Stomach (tissue), 9 donors: Measurements from ENCODE around the gene HS6ST2. TPM values are rescaled to one million over a fixed set of nuclear protein-coding genes. Genes with fewer than 3 reads are reported as not detected.

Source experiments
- DNase-seq, 2 donors: peaks; one replicate each; pipeline versions ENCODE4 v3.0.0 to v3.0.0-alpha.2; 2013 to 2019
- H3K27ac ChIP-seq, 5 donors: fragments of 200-600 bp in 4 of 5; sonication (generic) in 4 of 5; one replicate each; pipeline ENCODE4 v1.5.1; 2013 to 2019; ENCODE audit warnings: mild to moderate bottlenecking in 1 of 5, moderate library complexity in 1 of 5
- H3K27me3 ChIP-seq, 3 donors: fragments of 200-600 bp; sonication (generic); one replicate each; pipeline ENCODE4 v1.5.1; 2017 to 2019; ENCODE audit warnings: mixed run types in 1 of 3
- H3K36me3 ChIP-seq, 4 donors: fragments of 200-600 bp; sonication (generic); 1 replicate in 3 of 4; 2 replicates in 1 of 4; pipeline ENCODE4 v1.5.1; 2016 to 2019
- H3K4me1 ChIP-seq, 4 donors: fragments of 200-600 bp; sonication (generic); one replicate each; pipeline ENCODE4 v1.5.1; 2016 to 2019
- H3K4me3 ChIP-seq, 4 donors: fragments of 200-600 bp; sonication (generic) in 3 of 4; one replicate each; pipeline ENCODE4 v1.5.1; 2016 to 2019; ENCODE audit warnings: mild to moderate bottlenecking in 1 of 4
- H3K9me3 ChIP-seq, 4 donors: fragments of 200-600 bp; sonication (generic); one replicate each; pipeline ENCODE4 v1.5.1; 2016 to 2019
- EP300 ChIP-seq: sonication (generic); formaldehyde crosslinking; IDR thresholded peaks from one replicate; pipeline ENCODE4 v1.6.1; 2017; ENCODE audit warnings: antibody characterized with exemption
- POLR2A ChIP-seq, 4 donors: fragments of 450-650 bp; IDR thresholded peaks; one replicate each; pipeline ENCODE4 v1.6.1; 2016; ENCODE audit warnings: antibody characterized with exemption in 4 of 4, control low read depth in 2 of 4, mild to moderate bottlenecking in 1 of 4, moderate library complexity in 1 of 4
- POLR2AphosphoS5 ChIP-seq, 3 donors: sonication (generic); formaldehyde crosslinking; IDR thresholded peaks; one replicate each; pipeline ENCODE4 v1.6.1; 2016; ENCODE audit warnings: antibody characterized with exemption in 3 of 3
- WGBS, 5 donors: extraction: QIAGEN DNeasy Blood & Tissue Kit in 3 of 5; methylation state at CpG; one replicate each; pipeline versions ENCODE4 v1.1.5 to v1.1.7; 2013 to 2018; 5-methylcytosine and 5-hydroxymethylcytosine counted together
- intact Hi-C: fragments of 100-400 bp; cut with DNase I; formaldehyde crosslinking; loops from one replicate; pipeline ENCODE4 v1.15.1; 2023; ENCODE audit warnings: low total_unique reads
- polyA plus RNA-seq, 3 donors: library from polyadenylated mRNA; stranded (reverse); fragments of 200-250 nt; gene quantifications; one replicate each; pipeline ENCODE4 v1.2.3, GENCODE V29; 2013
- total RNA-seq, 5 donors: library from RNA; depleted of rRNA; stranded (reverse); fragments of >200 nt; gene quantifications; one replicate each; pipeline versions ENCODE4 v1.1.0 to v1.2.3, GENCODE V29; 2014 to 2016
- TF ChIP-seq, protein P1 (sequence below), 7 experiments: fragments of 450-650 bp in 4 of 7; fragments of 200-600 bp in 3 of 7; sonication (generic) in 3 of 7; IDR thresholded peaks; one replicate each; pipeline ENCODE4 v1.5.1; 2016 to 2019; ENCODE audit warnings: antibody characterized with exemption in 7 of 7, control low read depth in 2 of 7, mild to moderate bottlenecking in 1 of 7
- donor health status: healthy with polysubstance abuse.
- donor health status: Bipolar disorder and iron deficiency.
- donor health status: healthy.

Gene HS6ST2
- total and polyA plus RNA-seq, 8 donors = 0.25 to 4.0 (median 0.89) TPM; not detected in 1

DNA sequence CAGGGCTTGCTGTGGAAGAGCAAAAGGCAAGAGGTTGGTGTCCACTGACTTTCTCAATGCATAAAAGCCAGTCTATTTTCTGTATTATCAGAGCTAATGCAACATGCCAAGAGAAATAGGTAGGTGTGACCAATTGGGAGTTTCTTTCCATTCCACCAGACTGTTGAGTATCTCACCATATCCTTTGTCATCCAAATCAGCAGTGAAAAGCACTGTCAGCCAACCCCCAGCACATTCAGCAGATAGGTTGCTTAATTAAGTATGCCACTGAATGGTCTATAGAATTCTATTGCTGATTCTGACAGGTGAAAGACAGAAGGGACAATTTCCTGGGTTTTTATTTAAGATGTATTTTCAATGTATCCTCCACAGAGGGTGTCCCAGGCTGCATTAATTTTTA, 139.8 kb downstream of the HS6ST2 start:
- H3K27me3 ChIP-seq = peaks cover 0 to 4% (median 0%) of the 10 kb centered on the region in 3 donors
- no peaks in the 10 kb centered on the region for H3K4me1 ChIP-seq
- TF ChIP-seq POLR2A (IDR thresholded peaks at IDR 0.05) = no peak
- TF ChIP-seq EP300 = no peak
- TF ChIP-seq POLR2AphosphoS5 (IDR thresholded peaks at IDR 0.05) = no peak
- no peaks in the 10 kb centered on the region for H3K9me3 ChIP-seq
- no peak for DNase-seq
- H3K27ac ChIP-seq = no peak overlapping the region
- no peaks in the 10 kb centered on the region for H3K36me3 ChIP-seq
- no peak overlapping the region for H3K4me3 ChIP-seq
- intact Hi-C loops = no loop called here

GRCh38 chrX:132815643-132816042, 142.8 kb downstream of the HS6ST2 start:
- intact Hi-C loops = no loop called here

DNA sequence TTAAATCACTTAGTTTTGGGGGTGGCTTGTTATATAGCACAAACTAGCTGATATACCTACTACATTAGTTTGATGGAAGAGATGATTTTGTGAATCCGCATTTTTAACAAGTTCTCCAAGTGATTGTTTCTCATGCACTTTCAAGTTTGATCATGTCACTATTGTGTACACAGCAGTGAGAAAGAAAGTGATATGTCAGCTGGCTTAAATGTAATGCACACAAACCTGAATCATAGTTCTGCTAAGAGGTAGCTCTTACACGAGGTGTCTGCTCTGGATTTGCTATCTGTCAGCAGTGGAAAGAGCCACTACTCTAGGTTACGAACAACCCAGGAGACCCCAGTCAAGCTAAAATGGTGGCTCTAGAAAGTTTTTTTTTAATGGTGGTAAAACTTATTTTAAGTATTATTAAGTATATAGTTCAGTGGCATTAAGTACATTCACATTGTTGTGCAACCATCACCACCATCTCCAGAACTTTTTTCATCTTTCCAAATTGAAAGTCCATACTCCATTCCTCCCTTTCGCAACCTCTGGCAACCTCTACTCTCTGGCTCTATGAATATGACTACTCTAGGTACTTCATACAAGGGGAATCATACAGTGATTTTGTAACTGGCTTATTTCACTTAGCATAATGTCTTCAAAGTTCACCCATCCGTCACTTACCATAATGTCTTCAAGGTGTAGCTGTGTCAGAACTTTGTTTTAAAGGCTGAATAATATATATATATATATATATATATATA, 147.3 kb downstream of the HS6ST2 start:
- 75 to 85% (median 81%) methylated on average over 5 of the region's 5 CpGs for WGBS, 5 donors
- TF ChIP-seq POLR2AphosphoS5 (IDR thresholded peaks at IDR 0.05) = no peak
- no peak for TF ChIP-seq EP300
- TF ChIP-seq POLR2A (IDR thresholded peaks at IDR 0.05) = no peak
- TF ChIP-seq, protein P1, sequence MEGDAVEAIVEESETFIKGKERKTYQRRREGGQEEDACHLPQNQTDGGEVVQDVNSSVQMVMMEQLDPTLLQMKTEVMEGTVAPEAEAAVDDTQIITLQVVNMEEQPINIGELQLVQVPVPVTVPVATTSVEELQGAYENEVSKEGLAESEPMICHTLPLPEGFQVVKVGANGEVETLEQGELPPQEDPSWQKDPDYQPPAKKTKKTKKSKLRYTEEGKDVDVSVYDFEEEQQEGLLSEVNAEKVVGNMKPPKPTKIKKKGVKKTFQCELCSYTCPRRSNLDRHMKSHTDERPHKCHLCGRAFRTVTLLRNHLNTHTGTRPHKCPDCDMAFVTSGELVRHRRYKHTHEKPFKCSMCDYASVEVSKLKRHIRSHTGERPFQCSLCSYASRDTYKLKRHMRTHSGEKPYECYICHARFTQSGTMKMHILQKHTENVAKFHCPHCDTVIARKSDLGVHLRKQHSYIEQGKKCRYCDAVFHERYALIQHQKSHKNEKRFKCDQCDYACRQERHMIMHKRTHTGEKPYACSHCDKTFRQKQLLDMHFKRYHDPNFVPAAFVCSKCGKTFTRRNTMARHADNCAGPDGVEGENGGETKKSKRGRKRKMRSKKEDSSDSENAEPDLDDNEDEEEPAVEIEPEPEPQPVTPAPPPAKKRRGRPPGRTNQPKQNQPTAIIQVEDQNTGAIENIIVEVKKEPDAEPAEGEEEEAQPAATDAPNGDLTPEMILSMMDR (IDR thresholded peaks at IDR 0.05) = no peak
- no peak overlapping the region for H3K27ac ChIP-seq
- no peaks in the 10 kb centered on the region for H3K4me1 ChIP-seq
- H3K4me3 ChIP-seq = no peak overlapping the region
- H3K27me3 ChIP-seq = no peaks in the 10 kb centered on the region
- no peak for DNase-seq
- no peaks in the 10 kb centered on the region for H3K36me3 ChIP-seq
- no peaks in the 10 kb centered on the region for H3K9me3 ChIP-seq
- intact Hi-C loops = no loop called here

More at GRCh38 chrX:132815643-132816042, 142.8 kb downstream of the HS6ST2 start:
- Histone ChIP-seq H3K27me3 (peaks cover 0 to 4% (median 0%) of the 10 kb centered on the region in 3 donors), H3K4me1 (no peaks in the 10 kb centered on the region), H3K9me3 (no peaks in the 10 kb centered on the region), H3K27ac (no peak overlapping the region), H3K36me3 (no peaks in the 10 kb centered on the region), H3K4me3 (no peak overlapping the region)
- TF ChIP-seq POLR2A (IDR thresholded peaks at IDR 0.05) (no peak), EP300 (no peak), POLR2AphosphoS5 (IDR thresholded peaks at IDR 0.05) (no peak)
- TF ChIP-seq, protein P1 (IDR thresholded peaks at IDR 0.05) = no peak
- DNase-seq = no peak
- WGBS, 5 donors = 85 to 97% (median 89%) methylated on average over 2 of the region's 2 CpGs

GRCh38 chrX:132810488-132810887, 147.9 kb downstream of the HS6ST2 start:
- Histone ChIP-seq H3K36me3 (no peaks in the 10 kb centered on the region), H3K27ac (no peak overlapping the region), H3K27me3 (no peaks in the 10 kb centered on the region), H3K4me3 (no peak overlapping the region), H3K4me1 (no peaks in the 10 kb centered on the region), H3K9me3 (no peaks in the 10 kb centered on the region)
- no peak for DNase-seq
- WGBS, 5 donors = 51 to 70% (median 58%) methylated on average over 3 of the region's 3 CpGs
- TF ChIP-seq POLR2AphosphoS5 (IDR thresholded peaks at IDR 0.05) = no peak
- no peak for TF ChIP-seq EP300
- TF ChIP-seq POLR2A (IDR thresholded peaks at IDR 0.05) = no peak
- TF ChIP-seq, protein P1 (IDR thresholded peaks at IDR 0.05) = no peak
- intact Hi-C loops = no loop called here

- intact Hi-C loops = no loop called here
- DNase-seq = no peak
- no peaks in the 10 kb centered on the region for H3K36me3 ChIP-seq
- WGBS, 5 donors = 53 to 78% (median 61%) methylated on average over 2 of the region's 2 CpGs
- no peak overlapping the region for H3K4me3 ChIP-seq
- H3K27ac ChIP-seq = no peak overlapping the region
- H3K9me3 ChIP-seq = no peaks in the 10 kb centered on the region
- no peak for TF ChIP-seq POLR2AphosphoS5 (IDR thresholded peaks at IDR 0.05)
- TF ChIP-seq, protein P1 (IDR thresholded peaks at IDR 0.05) = no peak
- TF ChIP-seq EP300 = no peak
- TF ChIP-seq POLR2A (IDR thresholded peaks at IDR 0.05) = no peak
- no peaks in the 10 kb centered on the region for H3K27me3 ChIP-seq
- no peaks in the 10 kb centered on the region for H3K4me1 ChIP-seq
Measured at GRCh38 chrX:132809581-132809980, 148.8 kb downstream of the HS6ST2 start.
